RWPE2 (cell line): ENCODE measurements around the gene TSNAX.
A peak's percentile ranks its signal among the peaks of the same experiment; 100 is the strongest.

Source experiments
- ATAC-seq: fragments of 200-7000 bp; cut with Tn5 transposase; 3 replicates; pipeline ENCODE4 v1.9.1; 2021; ENCODE audit warnings: low read depth
- DNase-seq: peaks from one replicate; pipeline ENCODE4 v3.0.0-alpha.2; 2020; ENCODE audit warnings: low spot score
- H3K27ac ChIP-seq: fragments of 450-650 bp; 2 replicates; pipeline ENCODE4 v1.5.1; 2017; ENCODE audit warnings: mild to moderate bottlenecking; ENCODE audit not compliant: poor library complexity, severe bottlenecking
- H3K27me3 ChIP-seq: fragments of 250-450 bp; sonication (Bioruptor Pico); 2 replicates; pipeline ENCODE4 v1.5.1; 2021; ENCODE audit warnings: mild to moderate bottlenecking, moderate library complexity; ENCODE audit not compliant: insufficient read depth, poor library complexity, severe bottlenecking
- H3K36me3 ChIP-seq: fragments of 250-450 bp; sonication (Bioruptor Pico); 2 replicates; pipeline ENCODE4 v1.5.1; 2020; ENCODE audit warnings: low read depth, mild to moderate bottlenecking, moderate library complexity
- H3K4me1 ChIP-seq: fragments of 250-450 bp; sonication (Bioruptor Pico); 2 replicates; pipeline ENCODE4 v1.5.1; 2021; ENCODE audit warnings: mild to moderate bottlenecking, moderate library complexity; ENCODE audit not compliant: insufficient read depth, poor library complexity, severe bottlenecking
- H3K4me3 ChIP-seq: fragments of 250-450 bp; sonication (Bioruptor Pico); 2 replicates; pipeline ENCODE4 v1.5.1; 2021; ENCODE audit warnings: mild to moderate bottlenecking, moderate library complexity; ENCODE audit not compliant: severe bottlenecking
- H3K9me3 ChIP-seq: fragments of 250-450 bp; sonication (Bioruptor Pico); 2 replicates; pipeline ENCODE4 v1.5.1; 2021; ENCODE audit warnings: mild to moderate bottlenecking, moderate library complexity; ENCODE audit not compliant: severe bottlenecking
- CTCF ChIP-seq: fragments of 450-650 bp; IDR thresholded peaks from one replicate; pipeline ENCODE4 v1.5.1; 2017; ENCODE audit warnings: mild to moderate bottlenecking, moderate library complexity; ENCODE audit not compliant: poor library complexity, severe bottlenecking

TSNAX gene

DNA sequence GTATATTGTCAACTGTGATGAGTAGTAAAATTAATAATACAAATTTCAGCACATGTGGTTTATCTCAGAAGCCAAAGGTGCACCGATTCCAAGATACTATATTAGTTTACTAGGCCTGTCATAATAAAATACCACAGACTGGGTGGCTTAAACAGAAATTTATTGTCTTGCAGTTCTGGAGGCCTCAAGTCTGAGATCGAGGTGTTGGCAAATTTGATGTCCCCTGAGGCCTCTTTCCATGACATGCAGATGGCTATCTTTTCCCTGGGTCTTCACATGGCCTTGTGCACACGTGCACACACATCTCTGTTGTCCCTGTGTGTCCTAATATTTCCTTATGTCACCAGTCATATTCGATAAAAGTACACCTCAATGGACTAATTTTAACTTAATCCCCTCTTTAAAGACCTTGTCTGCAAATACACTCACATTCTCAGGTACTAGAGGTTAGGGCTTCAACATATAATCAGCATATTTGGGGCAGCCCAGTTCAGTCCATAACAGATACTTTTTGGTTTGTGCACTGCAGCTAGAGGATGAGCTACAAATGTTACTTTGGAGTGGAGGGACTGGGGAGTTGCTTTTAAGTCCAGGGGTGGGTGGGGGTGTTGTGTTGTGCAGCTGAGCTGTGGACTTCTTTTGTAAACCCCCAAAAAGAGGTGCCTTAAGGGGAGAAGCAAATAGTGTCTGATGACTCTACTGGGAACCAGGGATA lies 21.4 kb downstream of the TSNAX start:
- Histone ChIP-seq H3K4me3 (no peak overlapping the region), H3K36me3 (no peaks in the 10 kb centered on the region), H3K27me3 (no peaks in the 10 kb centered on the region), H3K27ac (no peak overlapping the region), H3K4me1 (no peaks in the 10 kb centered on the region), H3K9me3 (no peaks in the 10 kb centered on the region)
- TF ChIP-seq CTCF, result no peak
- no peak for ATAC-seq
- DNase-seq, result no peak

- TF ChIP-seq CTCF, result peak; percentile 30
- H3K36me3 ChIP-seq, result no peaks in the 10 kb centered on the region
- no peaks in the 10 kb centered on the region for H3K4me1 ChIP-seq
- H3K4me3 ChIP-seq, result no peak overlapping the region
- H3K27ac ChIP-seq, result no peak overlapping the region
- ATAC-seq (0 out of 3 replicates have a peak, but pooled peaks have one; percentile 36), DNase-seq (no peak)
- H3K9me3 ChIP-seq, result no peaks in the 10 kb centered on the region
- H3K27me3 ChIP-seq, result no peaks in the 10 kb centered on the region
Observed at GRCh38 chr1:231550448-231550781, 21.9 kb downstream of the TSNAX start.

GRCh38 chr1:231553320-231553719 lies 24.9 kb downstream of the TSNAX start:
- Histone ChIP-seq H3K27ac (no peak overlapping the region), H3K36me3 (no peaks in the 10 kb centered on the region), H3K4me3 (no peak overlapping the region), H3K4me1 (no peaks in the 10 kb centered on the region), H3K27me3 (no peaks in the 10 kb centered on the region), H3K9me3 (no peaks in the 10 kb centered on the region)
- ATAC-seq (no peak), DNase-seq (no peak)
- TF ChIP-seq CTCF, result no peak

GRCh38 chr1:231554969-231555368 lies 26.5 kb downstream of the TSNAX start:
- DNase-seq, result no peak
- TF ChIP-seq CTCF, result no peak

GRCh38 chr1:231557411-231557810 lies 28.9 kb downstream of the TSNAX start:
- DNase-seq (no peak), ATAC-seq (no peak)
- H3K27ac ChIP-seq, result no peak overlapping the region
- H3K4me1 ChIP-seq, result no peaks in the 10 kb centered on the region
- no peaks in the 10 kb centered on the region for H3K27me3 ChIP-seq
- no peaks in the 10 kb centered on the region for H3K9me3 ChIP-seq
- H3K4me3 ChIP-seq, result no peak overlapping the region
- H3K36me3 ChIP-seq, result peaks cover 10% of the 10 kb centered on the region
- no peak for TF ChIP-seq CTCF

More at GRCh38 chr1:231554969-231555368, 26.5 kb downstream of the TSNAX start:
- Histone ChIP-seq H3K27me3 (no peaks in the 10 kb centered on the region), H3K9me3 (no peaks in the 10 kb centered on the region), H3K4me1 (no peaks in the 10 kb centered on the region), H3K27ac (no peak overlapping the region), H3K4me3 (no peak overlapping the region), H3K36me3 (no peaks in the 10 kb centered on the region)
- no peak for ATAC-seq
